Type B pancreatic cell (in vitro differentiated cells): ENCODE data around the gene CDC42BPA. TPM values are rescaled to one million over a fixed set of nuclear protein-coding genes. Genes with fewer than 3 reads are reported as not detected.

Source experiments
- DNase-seq: peaks from one replicate; pipeline ENCODE4 v3.0.0; 2021; ENCODE audit warnings: mixed read lengths; ENCODE audit not compliant: unreplicated experiment; ENCODE audit errors: extremely low spot score
- H3K27ac Mint-ChIP-seq: 2 replicates; pipeline ENCODE4 v1.8.0; 2021; ENCODE audit warnings: mild to moderate bottlenecking, mixed read lengths
- H3K27me3 Mint-ChIP-seq: 2 replicates; pipeline ENCODE4 v1.8.0; 2021; ENCODE audit warnings: mixed read lengths
- H3K36me3 Mint-ChIP-seq: 2 replicates; pipeline ENCODE4 v1.8.0; 2021; ENCODE audit warnings: mixed read lengths
- H3K4me1 Mint-ChIP-seq: one replicate; pipeline ENCODE4 v1.8.0; 2021; ENCODE audit warnings: mixed read lengths; ENCODE audit not compliant: unreplicated experiment
- H3K4me3 Mint-ChIP-seq: 2 replicates; pipeline ENCODE4 v1.8.0; 2021; ENCODE audit warnings: mild to moderate bottlenecking, mixed read lengths
- H3K9me3 Mint-ChIP-seq: 2 replicates; pipeline ENCODE4 v1.8.0; 2021; ENCODE audit warnings: mixed read lengths
- CTCF ChIP-seq: fragments of 200-600 bp; sonication (generic); conservative IDR thresholded peaks from 2 replicates; pipeline ENCODE4 v1.5.0; 2021; ENCODE audit warnings: antibody characterized with exemption, mild to moderate bottlenecking
- total RNA-seq: library from RNA; stranded (reverse); gene quantifications from 2 replicates; pipeline ENCODE4 v1.2.1, GENCODE V29; 2021; ENCODE audit warnings: low replicate concordance

Gene CDC42BPA
- total RNA-seq, 1 donor from 2014 or later: 33.8 TPM

GRCh38 chr1:227321035-227321434, 2.7 kb upstream of the CDC42BPA start:
- TF ChIP-seq CTCF: no peak
- Mint-ChIP-seq H3K4me3 (peak overlapping the region; percentile 32), H3K9me3 (no peaks in the 10 kb centered on the region), H3K36me3 (no peaks in the 10 kb centered on the region), H3K27ac (peak overlapping the region; percentile 35), H3K27me3 (peaks cover 13% of the 10 kb centered on the region), H3K4me1 (peaks cover 18% of the 10 kb centered on the region)
- no peak for DNase-seq

GRCh38 chr1:227320476-227320875, 2.2 kb upstream of the CDC42BPA start:
- TF ChIP-seq CTCF: no peak
- Mint-ChIP-seq H3K27ac (peak overlapping the region; percentile 35), H3K4me3 (peak overlapping the region; percentile 32), H3K4me1 (peaks cover 18% of the 10 kb centered on the region), H3K27me3 (peaks cover 13% of the 10 kb centered on the region), H3K9me3 (no peaks in the 10 kb centered on the region), H3K36me3 (no peaks in the 10 kb centered on the region)
- DNase-seq: no peak

- DNase-seq: no peak
- no peak for TF ChIP-seq CTCF
- H3K27me3 Mint-ChIP-seq: peaks cover 13% of the 10 kb centered on the region
- no peaks in the 10 kb centered on the region for H3K9me3 Mint-ChIP-seq
- no peaks in the 10 kb centered on the region for H3K36me3 Mint-ChIP-seq
- peaks cover 18% of the 10 kb centered on the region for H3K4me1 Mint-ChIP-seq
- H3K27ac Mint-ChIP-seq: peak overlapping the region; percentile 95
- peak overlapping the region; percentile 94 for H3K4me3 Mint-ChIP-seq
Observed at GRCh38 chr1:227318853-227319607, 738 bp upstream of the CDC42BPA start.

GRCh38 chr1:227317523-227318015, 723 bp downstream of the CDC42BPA start:
- peak overlapping the region; percentile 94 for H3K4me3 Mint-ChIP-seq
- peak; percentile 70 for DNase-seq
- peak overlapping the region; percentile 86 for H3K27ac Mint-ChIP-seq
- peaks cover 18% of the 10 kb centered on the region for H3K4me1 Mint-ChIP-seq
- TF ChIP-seq CTCF: peak; percentile 71
- no peaks in the 10 kb centered on the region for H3K9me3 Mint-ChIP-seq
- H3K36me3 Mint-ChIP-seq: no peaks in the 10 kb centered on the region
- H3K27me3 Mint-ChIP-seq: peaks cover 10% of the 10 kb centered on the region

GRCh38 chr1:227317011-227317451, 1.3 kb downstream of the CDC42BPA start:
- H3K27ac Mint-ChIP-seq: peak overlapping the region; percentile 86
- peaks cover 18% of the 10 kb centered on the region for H3K4me1 Mint-ChIP-seq
- H3K36me3 Mint-ChIP-seq: no peaks in the 10 kb centered on the region
- no peak for TF ChIP-seq CTCF
- no peak for DNase-seq
- no peaks in the 10 kb centered on the region for H3K9me3 Mint-ChIP-seq
- H3K27me3 Mint-ChIP-seq: peaks cover 7% of the 10 kb centered on the region
- H3K4me3 Mint-ChIP-seq: peak overlapping the region; percentile 94
